Neural progenitor cell (in vitro differentiated cells): ENCODE data around the gene ACTR5. TPM values are rescaled to one million over a fixed set of nuclear protein-coding genes. Genes with fewer than 3 reads are reported as not detected.

Experiments used
- DNase-seq: peaks from one replicate; pipeline ENCODE4 v3.0.0-alpha.2; 2016; ENCODE audit warnings: low spot score
- H2AFZ ChIP-seq: fragments of 200-600 bp; sonication (generic); replicated peaks from 2 replicates; pipeline ENCODE4 v1.6.1; 2016; ENCODE audit warnings: antibody characterized with exemption
- H3F3A ChIP-seq: fragments of 200-600 bp; sonication (generic); 2 replicates; pipeline ENCODE4 v1.6.1; 2016; ENCODE audit warnings: antibody characterized with exemption, low read depth
- H3K27ac ChIP-seq: fragments of 200-600 bp; sonication (generic); 2 replicates; pipeline ENCODE4 v1.5.1; 2016; ENCODE audit warnings: mild to moderate bottlenecking
- H3K27me3 ChIP-seq: fragments of 200-600 bp; sonication (generic); 2 replicates; pipeline ENCODE4 v1.6.1; 2016; ENCODE audit warnings: mild to moderate bottlenecking, moderate library complexity
- H3K36me3 ChIP-seq: fragments of 200-600 bp; sonication (generic); 2 replicates; pipeline ENCODE4 v1.5.1; 2016
- H3K4me1 ChIP-seq: fragments of 200-600 bp; sonication (generic); 2 replicates; pipeline ENCODE4 v1.6.1; 2016; ENCODE audit warnings: mixed run types
- H3K4me2 ChIP-seq: fragments of 200-600 bp; sonication (generic); 2 replicates; pipeline ENCODE4 v1.6.1; 2016
- H3K4me3 ChIP-seq: fragments of 200-600 bp; sonication (generic); 2 replicates; pipeline ENCODE4 v1.5.1; 2016
- H3K79me2 ChIP-seq: fragments of 200-600 bp; sonication (generic); 2 replicates; pipeline ENCODE4 v1.6.1; 2016; ENCODE audit warnings: low read depth
- H3K9ac ChIP-seq: fragments of 200-600 bp; sonication (generic); 2 replicates; pipeline ENCODE4 v1.6.1; 2016
- H3K9me3 ChIP-seq: fragments of 200-600 bp; sonication (generic); 2 replicates; pipeline ENCODE4 v1.5.1; 2016; ENCODE audit warnings: low read depth
- H4K20me1 ChIP-seq: fragments of 200-600 bp; sonication (generic); 2 replicates; pipeline ENCODE4 v1.6.1; 2016; ENCODE audit warnings: low read depth
- H3K27ac Mint-ChIP-seq: 3 replicates; pipeline ENCODE4 v1.8.0; 2021; ENCODE audit warnings: mixed read lengths
- H3K27me3 Mint-ChIP-seq: 2 replicates; pipeline ENCODE4 v1.8.0; 2022; ENCODE audit warnings: low read depth, mild to moderate bottlenecking, inconsistent platforms, moderate library complexity, mixed read lengths; ENCODE audit not compliant: insufficient read depth
- H3K36me3 Mint-ChIP-seq: 3 replicates; pipeline ENCODE4 v1.8.0; 2021; ENCODE audit warnings: mixed read lengths
- H3K4me1 Mint-ChIP-seq: 3 replicates; pipeline ENCODE4 v1.8.0; 2021; ENCODE audit warnings: mixed read lengths
- H3K4me3 Mint-ChIP-seq: 3 replicates; pipeline ENCODE4 v1.8.0; 2021; ENCODE audit warnings: mild to moderate bottlenecking, moderate library complexity, mixed read lengths
- H3K9me3 Mint-ChIP-seq: 3 replicates; pipeline ENCODE4 v1.8.0; 2020; ENCODE audit warnings: mixed read lengths
- EZH2 ChIP-seq: fragments of 200-600 bp; sonication (generic); IDR thresholded peaks from 2 replicates; pipeline ENCODE4 v1.6.1; 2017; ENCODE audit warnings: antibody characterized with exemption, mild to moderate bottlenecking, moderate library complexity
- EZH2phosphoT487 ChIP-seq: fragments of 200-600 bp; sonication (generic); IDR thresholded peaks from 2 replicates; pipeline ENCODE4 v1.6.1; 2017; ENCODE audit warnings: antibody characterized with exemption
- total RNA-seq: library from RNA; depleted of rRNA; stranded (reverse); fragments of >200 nt; gene quantifications from 2 replicates; pipeline ENCODE4 v1.2.3, GENCODE V29; 2015; ENCODE audit warnings: low replicate concordance
- TF ChIP-seq, protein P1 (sequence below): fragments of 200-600 bp; sonication (generic); IDR thresholded peaks from 2 replicates; pipeline ENCODE4 v1.5.1; 2017; ENCODE audit warnings: antibody characterized with exemption, mild to moderate bottlenecking

Gene ACTR5
- total RNA-seq, 1 donor from 2014 or later = 9.2 TPM

DNA sequence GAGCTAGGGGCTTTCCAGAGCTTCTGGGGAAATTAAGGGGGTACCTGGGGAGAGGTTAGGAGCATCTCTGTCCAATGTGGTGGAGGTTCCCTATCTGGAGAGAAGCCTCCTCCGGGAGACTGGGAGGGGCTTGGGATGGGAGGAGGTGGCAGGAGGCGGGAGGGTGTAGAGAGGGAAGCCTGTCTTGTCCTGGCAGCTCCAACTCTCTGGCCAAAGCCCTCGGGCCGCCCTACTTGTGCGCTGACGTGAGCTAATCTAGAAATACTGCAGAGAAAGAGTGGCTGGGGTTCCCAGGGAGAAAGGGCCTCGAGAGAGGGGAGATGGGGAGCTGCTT, 25.6 kb upstream of the ACTR5 start:
- Histone ChIP-seq H3K4me3 (peak overlapping the region; percentile 38), H2AFZ (no peak overlapping the region)

DNA sequence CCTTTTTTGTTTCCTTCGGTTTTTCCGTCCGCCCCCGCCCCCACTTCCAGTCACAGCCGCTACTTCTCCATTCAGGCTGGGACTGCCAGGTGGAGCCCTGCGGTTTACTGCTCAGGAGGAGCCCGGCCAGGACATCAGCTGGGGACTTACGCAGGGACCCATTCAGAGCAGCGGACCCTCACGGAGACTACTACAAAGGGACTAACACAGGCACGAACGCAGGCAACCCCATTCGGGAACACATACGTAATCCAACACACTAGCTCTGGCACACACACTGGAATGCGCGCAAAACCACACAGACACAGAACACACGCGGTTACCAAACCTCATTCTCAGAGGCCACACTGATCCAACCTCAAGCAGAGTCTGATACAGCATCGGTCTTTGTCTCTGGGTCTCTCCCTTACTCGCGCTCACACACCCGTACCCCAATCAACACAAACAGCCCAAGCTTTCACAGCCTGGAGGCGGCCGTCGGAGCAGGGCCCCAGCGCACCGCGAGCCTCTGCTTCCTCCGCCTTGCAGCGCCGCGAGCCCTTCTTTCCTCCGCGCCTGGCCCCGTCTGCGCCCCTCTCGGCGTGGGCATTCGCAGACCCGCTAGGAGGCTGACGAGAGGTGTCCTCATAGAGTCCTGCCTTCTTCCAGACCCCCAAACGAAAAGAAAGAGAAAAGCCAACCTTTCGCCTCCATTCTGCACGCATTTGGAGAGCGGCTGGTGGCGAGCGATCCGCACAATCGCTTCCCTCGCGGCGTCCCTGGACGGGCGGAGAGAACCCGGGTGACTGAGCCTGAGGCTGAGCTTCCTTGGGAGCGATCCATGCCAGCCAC, 25.0 kb upstream of the ACTR5 start:
- TF ChIP-seq, protein P1, sequence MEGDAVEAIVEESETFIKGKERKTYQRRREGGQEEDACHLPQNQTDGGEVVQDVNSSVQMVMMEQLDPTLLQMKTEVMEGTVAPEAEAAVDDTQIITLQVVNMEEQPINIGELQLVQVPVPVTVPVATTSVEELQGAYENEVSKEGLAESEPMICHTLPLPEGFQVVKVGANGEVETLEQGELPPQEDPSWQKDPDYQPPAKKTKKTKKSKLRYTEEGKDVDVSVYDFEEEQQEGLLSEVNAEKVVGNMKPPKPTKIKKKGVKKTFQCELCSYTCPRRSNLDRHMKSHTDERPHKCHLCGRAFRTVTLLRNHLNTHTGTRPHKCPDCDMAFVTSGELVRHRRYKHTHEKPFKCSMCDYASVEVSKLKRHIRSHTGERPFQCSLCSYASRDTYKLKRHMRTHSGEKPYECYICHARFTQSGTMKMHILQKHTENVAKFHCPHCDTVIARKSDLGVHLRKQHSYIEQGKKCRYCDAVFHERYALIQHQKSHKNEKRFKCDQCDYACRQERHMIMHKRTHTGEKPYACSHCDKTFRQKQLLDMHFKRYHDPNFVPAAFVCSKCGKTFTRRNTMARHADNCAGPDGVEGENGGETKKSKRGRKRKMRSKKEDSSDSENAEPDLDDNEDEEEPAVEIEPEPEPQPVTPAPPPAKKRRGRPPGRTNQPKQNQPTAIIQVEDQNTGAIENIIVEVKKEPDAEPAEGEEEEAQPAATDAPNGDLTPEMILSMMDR = no peak
- TF ChIP-seq EZH2phosphoT487 = peak; percentile 98
- TF ChIP-seq EZH2 = peak; percentile 95
- H3K4me2 ChIP-seq = peak overlapping the region; percentile 79
- no peak overlapping the region for H3K27ac ChIP-seq
- H3K27ac Mint-ChIP-seq = no peak overlapping the region
- peaks cover 92% of the 10 kb centered on the region for H3K27me3 Mint-ChIP-seq
- peak; percentile 57 for DNase-seq
- no peaks in the 10 kb centered on the region for H3K79me2 ChIP-seq
- H3K4me3 Mint-ChIP-seq = peak overlapping the region; percentile 64
- no peaks in the 10 kb centered on the region for H3K9me3 ChIP-seq
- no peaks in the 10 kb centered on the region for H3K36me3 ChIP-seq
- H3F3A ChIP-seq = peaks cover 22% of the 10 kb centered on the region
- H3K27me3 ChIP-seq = peaks cover 100% of the 10 kb centered on the region
- H3K9me3 Mint-ChIP-seq = peaks cover 2% of the 10 kb centered on the region
- H3K4me1 ChIP-seq = peaks cover 27% of the 10 kb centered on the region
- H3K9ac ChIP-seq = no peak overlapping the region
- no peaks in the 10 kb centered on the region for H3K36me3 Mint-ChIP-seq
- H2AFZ ChIP-seq = peak overlapping the region; percentile 91
- peaks cover 60% of the 10 kb centered on the region for H4K20me1 ChIP-seq
- peak overlapping the region; percentile 38 for H3K4me3 ChIP-seq
- peaks cover 37% of the 10 kb centered on the region for H3K4me1 Mint-ChIP-seq

More for the DNA sequence above, 25.6 kb upstream of the ACTR5 start:
- Histone ChIP-seq H3K9me3 (no peaks in the 10 kb centered on the region), H3K79me2 (no peaks in the 10 kb centered on the region), H3K9ac (no peak overlapping the region), H3K4me2 (peak overlapping the region; percentile 79), H3F3A (peaks cover 22% of the 10 kb centered on the region), H3K4me1 (peaks cover 27% of the 10 kb centered on the region), H3K27ac (no peak overlapping the region), H4K20me1 (peaks cover 54% of the 10 kb centered on the region), H3K36me3 (no peaks in the 10 kb centered on the region), H3K27me3 (peaks cover 100% of the 10 kb centered on the region)
- peaks cover 35% of the 10 kb centered on the region for H3K4me1 Mint-ChIP-seq
- no peak overlapping the region for H3K4me3 Mint-ChIP-seq
- no peak overlapping the region for H3K27ac Mint-ChIP-seq
- DNase-seq = peak; percentile 59
- TF ChIP-seq EZH2phosphoT487 (no peak), EZH2 (no peak)
- TF ChIP-seq, protein P1 = no peak
- peaks cover 92% of the 10 kb centered on the region for H3K27me3 Mint-ChIP-seq
- no peaks in the 10 kb centered on the region for H3K36me3 Mint-ChIP-seq
- peaks cover under 1% of the 10 kb centered on the region for H3K9me3 Mint-ChIP-seq

DNA sequence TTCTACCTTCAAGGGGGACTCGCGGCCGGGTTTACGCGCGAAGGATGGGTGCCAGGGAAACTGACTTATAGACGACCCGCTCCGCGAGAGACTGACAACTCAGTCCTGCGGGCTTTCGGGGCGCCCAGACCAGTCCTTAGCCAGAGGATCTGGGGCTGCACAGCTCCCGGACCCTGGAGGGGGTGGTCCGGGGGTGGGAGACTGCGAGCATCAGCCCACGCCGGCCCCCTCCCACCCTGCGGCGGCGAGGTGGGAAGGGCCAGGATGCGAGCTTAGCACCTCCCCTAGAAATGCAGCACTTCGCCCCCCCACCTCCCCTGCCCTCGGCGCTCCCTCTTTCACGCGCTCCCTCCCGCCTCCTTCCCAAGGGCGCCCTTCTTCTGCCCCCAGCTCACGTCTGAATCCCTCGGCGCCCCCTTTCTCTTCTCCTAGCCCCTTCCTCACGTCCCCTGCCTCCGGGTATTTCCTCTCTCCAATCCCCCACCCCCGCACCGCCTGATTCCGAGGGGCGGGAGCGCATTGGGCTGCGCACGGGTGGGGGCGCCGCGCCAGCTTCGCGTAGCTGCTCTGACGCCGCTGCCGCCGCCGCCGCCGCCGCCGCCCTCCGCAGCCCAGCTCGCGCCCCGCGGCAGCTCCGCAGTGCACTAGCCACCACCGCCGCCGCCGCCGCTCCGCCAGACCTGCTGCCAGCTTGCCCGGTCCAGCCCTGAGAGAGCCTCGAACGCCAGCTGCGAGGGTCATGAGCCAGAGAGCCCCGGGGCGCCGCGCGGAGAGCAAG, 24.2 kb upstream of the ACTR5 start, which contains the start of gene SLC32A1:
Gene SLC32A1, plus strand, starts transcription at position 639 of the 778 bp plus-strand sequence. CDS start 239 bp downstream, outside the sequence.
- H3K4me2 ChIP-seq = peak within 1 kb of the TSS; percentile 79

More for the DNA sequence above, 24.2 kb upstream of the ACTR5 start, which contains the start of gene SLC32A1:
- Mint-ChIP-seq H3K27me3 (peaks cover 92% of the 10 kb centered on the region), H3K27ac (no peak within 1 kb of the TSS), H3K4me3 (peak within 1 kb of the TSS; percentile 71), H3K9me3 (peaks cover 2% of the 10 kb centered on the region), H3K4me1 (peaks cover 38% of the 10 kb centered on the region), H3K36me3 (no peaks in the 10 kb centered on the region)
- peak within 1 kb of the TSS; percentile 91 for H2AFZ ChIP-seq
- peaks cover 100% of the 10 kb centered on the region for H3K27me3 ChIP-seq
- H3K4me1 ChIP-seq = peaks cover 30% of the 10 kb centered on the region
- no peak within 1 kb of the TSS for H3K9ac ChIP-seq
- peak; percentile 71 for DNase-seq
- no peak within 1 kb of the TSS for H3K27ac ChIP-seq
- TF ChIP-seq EZH2phosphoT487 (peak; percentile 13), EZH2 (peak; percentile 51)
- TF ChIP-seq, protein P1 = no peak
- H3K36me3 ChIP-seq = no peaks in the 10 kb centered on the region
- H3F3A ChIP-seq = peaks cover 23% of the 10 kb centered on the region
- H3K9me3 ChIP-seq = no peaks in the 10 kb centered on the region
- no peaks in the 10 kb centered on the region for H3K79me2 ChIP-seq
- peaks cover 68% of the 10 kb centered on the region for H4K20me1 ChIP-seq
- peak within 1 kb of the TSS; percentile 38 for H3K4me3 ChIP-seq
